AG04449 (cell line): ENCODE data around the gene ULK4.

Source experiments
- CTCF ChIA-PET: fragments of 350-600 bp; formaldehyde crosslinking; extraction: SDS; loops from one replicate; lab custom pipeline; 2021; ENCODE audit warnings: antibody characterized with exemption; lab: Yijun Ruan, JAX
- POLR2A ChIA-PET: fragments of 400-600, 350-600 bp; formaldehyde crosslinking; extraction: SDS; loops from one replicate; lab custom pipeline; 2020; ENCODE audit warnings: antibody characterized with exemption, inconsistent platforms; lab: Yijun Ruan, JAX
- DNase-seq: peaks from one replicate; pipeline ENCODE4 v3.0.0-alpha.2; 2010; ENCODE audit warnings: low read depth, low spot score
- H3K4me3 ChIP-seq: 2 replicates; pipeline ENCODE4 v1.5.1; 2011; ENCODE audit warnings: low read depth, mild to moderate bottlenecking, control low read depth, low read length
- CTCF ChIP-seq: IDR thresholded peaks from one replicate; pipeline ENCODE4 v1.5.1; 2011; ENCODE audit warnings: mild to moderate bottlenecking, moderate library complexity, low read length, control low read depth, inconsistent platforms; ENCODE audit not compliant: insufficient read depth; ENCODE audit errors: missing control alignments

ULK4 gene

GRCh38 chr3:41961751-41962679, at the start of gene ULK4:
Gene ULK4, minus strand, starts transcription at chr3:41962103. Its CDS starts 7,344 bp downstream, at chr3:41954759.
- DNase-seq = peak; percentile 99
- ChIA-PET CTCF (interaction anchor here (1.3 to 3.2 kb wide), 2 partner anchors 28 to 138 kb away, joined by 3 to 13 read pairs; no protein-coding TSS in a partner anchor), POLR2A (interaction anchor here (0.6 to 1.0 kb wide), 2 partner anchors 64 to 72 kb away, joined by 3 read pairs; no protein-coding TSS in a partner anchor)
- no peak for TF ChIP-seq CTCF
- H3K4me3 ChIP-seq = peak within 1 kb of the TSS; percentile 79

DNA sequence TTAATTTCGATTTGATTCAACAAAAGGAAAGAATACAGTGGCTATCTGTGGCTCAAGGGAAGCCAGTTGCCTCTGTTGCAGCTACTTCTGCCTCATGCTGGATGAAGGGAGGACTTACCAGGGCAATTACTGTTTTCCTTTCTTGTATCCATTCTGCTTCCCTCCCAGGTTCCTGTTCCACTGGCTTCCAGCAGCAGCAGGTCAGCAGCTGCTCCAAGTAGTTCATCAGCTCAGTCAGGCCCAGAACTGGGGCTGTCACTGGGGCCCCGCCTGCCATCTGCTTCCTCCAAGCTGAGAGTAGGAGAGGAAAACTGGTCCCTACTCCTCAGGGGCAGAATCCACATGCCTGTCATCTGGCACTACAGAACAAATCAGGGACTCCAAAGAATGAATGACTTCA, 48.6 kb upstream of the ULK4 start:
- ChIA-PET POLR2A (no interaction called here), CTCF (interaction anchor here (0.8 kb wide), 2 partner anchors 13 to 89 kb away, joined by 3 read pairs; no protein-coding TSS in a partner anchor)
- TF ChIP-seq CTCF = no peak
- no peak for DNase-seq
- H3K4me3 ChIP-seq = no peak overlapping the region

DNA sequence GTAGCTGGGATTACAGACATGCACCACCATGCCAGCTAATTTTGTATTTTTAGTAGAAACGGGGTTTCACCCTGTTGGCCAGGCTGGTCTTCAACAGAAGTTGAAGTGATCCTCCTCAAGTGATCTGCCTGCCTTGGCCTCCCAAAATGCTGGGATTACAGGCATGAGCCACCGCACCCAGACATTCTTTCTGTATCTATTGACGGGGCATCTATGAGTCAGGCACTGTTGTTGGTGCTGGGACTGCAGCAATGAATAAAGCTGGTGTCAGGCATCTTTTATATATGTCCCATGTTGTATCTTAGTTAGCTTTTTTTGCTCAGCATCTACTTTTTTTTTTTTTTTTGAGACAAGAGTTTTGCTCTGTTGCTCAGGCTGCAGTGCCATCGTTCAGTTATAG, 47.6 kb upstream of the ULK4 start:
- CTCF ChIA-PET = interaction anchor here (1.2 kb wide), 1 partner anchor 90 kb away, joined by 6 read pairs; no protein-coding TSS in a partner anchor
- DNase-seq = no peak
- POLR2A ChIA-PET = no interaction called here
- no peak overlapping the region for H3K4me3 ChIP-seq
- TF ChIP-seq CTCF = no peak

DNA sequence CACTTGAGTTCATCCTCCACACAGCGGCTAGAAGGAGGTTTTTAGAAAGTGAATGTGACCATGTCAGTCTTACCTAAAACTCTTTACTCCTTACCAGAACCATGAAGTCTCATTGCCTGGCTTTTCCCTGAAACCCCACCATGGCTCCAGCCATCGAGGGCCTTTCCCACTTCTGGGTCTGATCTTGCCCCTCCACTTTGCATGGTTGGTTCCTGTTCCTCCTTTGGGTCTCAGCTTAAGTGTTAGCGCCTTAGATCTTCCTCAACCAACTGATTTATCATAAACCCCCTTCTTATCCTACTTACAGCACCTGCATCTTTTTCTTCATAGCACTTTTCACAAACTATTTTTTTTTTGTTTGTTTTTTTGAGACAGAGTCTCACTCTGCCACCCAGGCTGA, 45.9 kb upstream of the ULK4 start:
- ChIA-PET CTCF (interaction anchor here (1.3 to 3.5 kb wide), 2 partner anchors 9 to 92 kb away, joined by 3 to 16 read pairs; no protein-coding TSS in a partner anchor), POLR2A (no interaction called here)
- no peak for TF ChIP-seq CTCF
- no peak for DNase-seq
- H3K4me3 ChIP-seq = no peak overlapping the region

DNA sequence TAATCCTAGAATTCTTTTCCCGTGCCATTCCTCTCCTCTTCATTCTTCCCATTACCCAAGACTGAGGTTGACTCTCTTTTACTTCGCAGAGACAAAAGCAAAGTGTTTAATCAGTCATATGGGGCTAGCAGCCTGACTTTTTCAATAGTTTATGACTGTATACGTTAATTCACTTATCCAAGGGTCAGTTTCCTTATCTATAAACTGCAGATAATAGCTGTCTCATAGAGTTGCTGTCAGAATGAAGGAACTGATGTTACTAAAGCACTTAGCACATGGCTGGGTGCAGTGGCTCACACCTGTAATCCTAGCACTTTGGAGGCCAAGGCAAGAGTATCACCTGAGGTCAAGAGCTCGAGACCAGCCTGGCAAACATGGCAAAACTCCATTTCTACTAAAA, 43.5 kb upstream of the ULK4 start:
- POLR2A ChIA-PET = no interaction called here
- TF ChIP-seq CTCF = no peak
- no peak for DNase-seq
- H3K4me3 ChIP-seq = no peak overlapping the region
- CTCF ChIA-PET = interaction anchor here (1.4 to 3.5 kb wide), 2 partner anchors 9 to 95 kb away, joined by 3 to 16 read pairs; no protein-coding TSS in a partner anchor

- POLR2A ChIA-PET = no interaction called here
- H3K4me3 ChIP-seq = no peak overlapping the region
- TF ChIP-seq CTCF = no peak
- CTCF ChIA-PET = no interaction called here
- DNase-seq = no peak
Observed at GRCh38 chr3:42002790-42003189, 40.9 kb upstream of the ULK4 start.
